MG63 (cell line): Measurements from ENCODE around the gene SYCP3. TPM values are rescaled to one million over a fixed set of nuclear protein-coding genes. Genes with fewer than 3 reads are reported as not detected.
"Not testable (repeated sequence)": the region's sequence is repeated elsewhere in the genome, so short reads cannot be mapped to it uniquely, and the experiment has no call there.

ENCODE experiments used
- DNase-seq: peaks from one replicate; pipeline ENCODE4 v3.0.0-alpha.2; 2020
- H3K27me3 ChIP-seq: fragments of 250-450 bp; sonication (Bioruptor Pico); 2 replicates; pipeline ENCODE4 v1.5.1; 2020; ENCODE audit warnings: mild to moderate bottlenecking, moderate library complexity
- H3K36me3 ChIP-seq: fragments of 250-450 bp; sonication (Bioruptor Pico); 2 replicates; pipeline ENCODE4 v1.5.1; 2020; ENCODE audit warnings: mild to moderate bottlenecking, moderate library complexity
- H3K4me3 ChIP-seq: fragments of 250-450 bp; sonication (Bioruptor Pico); 2 replicates; pipeline ENCODE4 v1.5.1; 2020; ENCODE audit warnings: mild to moderate bottlenecking, moderate library complexity
- H3K9me3 ChIP-seq: fragments of 250-450 bp; sonication (Bioruptor Pico); 2 replicates; pipeline ENCODE4 v1.5.1; 2020; ENCODE audit warnings: mild to moderate bottlenecking, moderate library complexity
- total RNA-seq: library from RNA; depleted of rRNA; stranded (reverse); fragments of >200 nt; shearing (Covaris generic); gene quantifications from 2 replicates; pipeline ENCODE4 v1.2.3, GENCODE V29; 2014; ENCODE audit warnings: low replicate concordance

SYCP3 gene
- total RNA-seq, 1 experiment from 2014 or later: not detected

DNA sequence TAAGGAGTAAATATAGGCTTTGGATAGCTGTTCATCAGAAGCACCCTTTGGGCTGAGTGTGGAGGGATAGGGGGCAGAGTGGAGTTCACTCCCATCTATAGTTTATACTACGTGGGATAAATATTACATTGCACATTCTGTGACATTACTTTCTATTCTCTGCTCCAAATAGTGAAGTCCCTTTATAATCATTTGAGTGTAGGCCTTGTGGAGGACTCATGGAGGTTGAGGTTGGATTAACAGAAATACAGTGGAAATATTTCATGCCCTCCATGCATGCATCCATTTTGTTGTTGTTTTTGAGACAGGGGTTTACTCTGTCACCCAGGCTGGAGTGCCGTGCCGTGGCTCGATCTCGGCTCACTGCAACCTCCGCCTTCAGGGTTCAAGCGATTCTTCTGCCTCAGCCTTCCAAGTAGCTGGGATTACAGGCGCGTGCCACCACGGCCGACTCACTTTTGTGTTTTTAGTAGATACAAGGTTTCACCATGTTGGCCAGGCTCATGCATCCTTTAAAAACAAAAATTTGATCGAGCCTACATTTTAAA, 40.4 kb downstream of the SYCP3 start:
- Histone ChIP-seq H3K4me3 (peak overlapping the region; percentile 82), H3K9me3 (no peaks in the 10 kb centered on the region), H3K27me3 (no peaks in the 10 kb centered on the region), H3K36me3 (no peaks in the 10 kb centered on the region; the same call in 1 of the 2 replicates)
- peak; percentile 5 for DNase-seq

DNA sequence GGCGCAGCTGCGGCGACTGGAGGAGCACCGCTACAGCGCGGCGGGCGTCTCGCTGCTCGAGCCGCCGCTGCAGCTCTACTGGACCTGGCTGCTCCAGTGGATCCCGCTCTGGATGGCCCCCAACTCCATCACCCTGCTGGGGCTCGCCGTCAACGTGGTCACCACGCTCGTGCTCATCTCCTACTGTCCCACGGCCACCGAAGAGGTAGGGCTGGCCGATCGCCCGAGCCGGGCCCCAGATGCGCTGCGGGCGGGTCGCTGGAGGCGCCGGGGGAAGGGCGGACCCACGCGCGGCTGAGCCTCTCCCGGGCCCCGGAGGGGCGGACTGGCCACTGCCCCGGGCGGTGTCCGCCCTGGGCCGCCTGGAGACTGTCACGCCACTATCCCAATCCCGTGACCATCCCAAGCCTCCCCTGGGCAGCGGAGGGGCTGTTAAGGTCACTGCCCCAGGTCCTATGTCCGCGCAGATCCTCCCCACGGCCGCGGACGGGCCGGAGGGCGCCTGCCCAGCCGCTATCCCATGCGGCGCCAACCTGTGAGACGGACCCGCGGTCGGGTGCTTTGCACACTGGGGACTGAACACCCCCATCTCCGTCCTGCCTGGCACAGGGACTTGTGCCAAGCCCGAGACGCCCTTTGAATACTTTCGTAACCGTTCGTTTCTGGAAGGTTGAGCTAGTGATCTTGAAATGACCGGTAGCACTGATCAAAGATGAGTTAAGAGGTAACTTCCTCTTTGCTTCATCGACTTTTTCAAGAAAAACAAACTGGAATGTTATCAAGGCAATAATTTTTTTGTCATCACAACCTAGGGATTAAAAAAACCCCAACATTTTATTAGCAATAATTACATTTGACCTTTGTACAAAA, 41.1 kb downstream of the SYCP3 start:
- H3K9me3 ChIP-seq: no peaks in the 10 kb centered on the region
- H3K36me3 ChIP-seq: no peaks in the 10 kb centered on the region; the same call in 1 of the 2 replicates
- no peaks in the 10 kb centered on the region for H3K27me3 ChIP-seq
- peak; percentile 51 for DNase-seq
- peak overlapping the region; percentile 82 for H3K4me3 ChIP-seq

DNA sequence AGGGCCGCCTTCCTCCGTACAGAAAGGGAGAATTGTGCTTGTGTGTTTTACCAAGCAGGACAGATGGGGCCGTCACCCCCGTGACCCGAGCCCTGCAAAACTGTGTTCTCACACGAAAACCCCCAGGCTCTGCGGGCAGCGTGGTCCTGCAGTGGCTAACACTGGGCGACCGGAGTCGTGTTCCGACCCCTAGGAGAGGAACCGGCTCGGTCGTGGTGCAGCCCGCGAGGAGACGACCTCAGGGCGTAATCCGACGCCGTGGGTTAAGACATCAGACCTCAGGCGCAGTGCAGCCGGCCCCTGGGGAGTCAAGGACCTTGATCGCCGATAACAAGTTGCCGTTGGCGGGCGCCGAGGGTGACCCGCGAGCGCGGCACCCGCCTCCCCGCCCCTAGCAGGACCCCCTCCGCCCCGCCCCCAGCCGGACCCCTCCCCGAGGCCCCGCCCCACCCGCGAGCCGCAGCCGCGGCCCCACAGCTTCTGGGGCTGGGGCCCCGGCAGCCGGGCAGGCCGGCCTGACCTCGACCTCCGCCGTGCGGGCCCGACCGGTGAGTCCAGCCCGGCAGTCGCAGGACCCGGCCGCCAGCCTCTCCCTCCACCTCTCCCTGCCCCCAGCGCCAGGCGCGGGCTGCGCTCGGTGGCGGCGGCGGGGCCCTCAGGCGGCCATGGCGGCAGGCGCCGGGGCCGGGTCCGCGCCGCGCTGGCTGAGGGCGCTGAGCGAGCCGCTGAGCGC, 41.9 kb downstream of the SYCP3 start, which contains the start of gene CHPT1:
Gene CHPT1 (plus strand): TSS at position 444 of the 733 bp plus-strand sequence. CDS start 222 bp downstream, at position 666.
- H3K36me3 ChIP-seq: no peaks in the 10 kb centered on the region; the same call in 1 of the 2 replicates
- no peaks in the 10 kb centered on the region for H3K9me3 ChIP-seq
- no peaks in the 10 kb centered on the region for H3K27me3 ChIP-seq
- peak; percentile 68 for DNase-seq
- peak within 1 kb of the TSS; percentile 82 for H3K4me3 ChIP-seq

DNA sequence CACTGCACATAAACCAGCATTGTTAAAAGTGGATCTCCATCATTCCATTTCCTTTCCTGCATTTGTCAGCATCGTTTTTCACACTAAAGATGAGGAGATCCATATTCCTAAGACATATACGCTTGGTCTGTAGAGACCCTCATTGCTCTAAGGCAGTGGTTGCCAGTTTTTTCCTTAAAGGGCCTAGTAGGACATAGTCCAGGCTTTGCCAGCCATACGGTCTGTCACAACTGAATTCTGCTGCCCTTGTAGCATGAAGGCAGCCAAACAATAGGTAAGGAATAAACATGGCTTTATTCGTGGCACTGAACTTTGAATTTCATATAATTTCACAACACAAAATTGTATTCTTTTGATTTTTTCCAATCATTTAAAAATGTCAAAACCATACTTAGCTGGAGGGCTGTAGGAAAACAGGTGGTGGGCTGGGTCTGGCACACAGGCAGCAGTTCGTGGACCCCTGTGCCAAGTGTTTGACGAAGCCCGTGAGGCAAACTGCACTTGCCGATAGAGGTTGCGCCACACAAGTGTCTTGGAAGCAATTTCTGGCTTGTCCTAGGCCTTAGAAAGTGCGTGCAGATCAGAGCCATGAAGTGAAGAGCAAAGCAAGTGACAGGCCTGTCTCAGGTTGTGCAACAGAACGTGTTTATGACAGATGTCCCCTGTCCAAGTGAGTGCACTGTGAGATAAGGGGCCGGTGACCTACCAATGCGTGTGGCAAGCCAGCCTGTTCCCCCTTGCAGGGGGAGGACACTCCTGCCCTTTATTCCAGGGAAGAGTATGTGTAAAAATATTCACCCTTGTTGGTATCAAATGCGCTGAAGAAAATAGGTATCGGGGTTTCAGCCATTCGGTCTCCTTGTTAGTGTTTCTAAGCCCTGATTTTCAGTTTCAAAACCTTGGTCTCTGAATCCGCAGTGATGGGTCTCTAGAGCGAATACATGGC, 42.7 kb downstream of the SYCP3 start:
- no peaks in the 10 kb centered on the region; the same call in 1 of the 2 replicates for H3K36me3 ChIP-seq
- peak; percentile 0 for DNase-seq
- no peaks in the 10 kb centered on the region for H3K9me3 ChIP-seq
- no peaks in the 10 kb centered on the region for H3K27me3 ChIP-seq
- H3K4me3 ChIP-seq: peak overlapping the region; percentile 82

DNA sequence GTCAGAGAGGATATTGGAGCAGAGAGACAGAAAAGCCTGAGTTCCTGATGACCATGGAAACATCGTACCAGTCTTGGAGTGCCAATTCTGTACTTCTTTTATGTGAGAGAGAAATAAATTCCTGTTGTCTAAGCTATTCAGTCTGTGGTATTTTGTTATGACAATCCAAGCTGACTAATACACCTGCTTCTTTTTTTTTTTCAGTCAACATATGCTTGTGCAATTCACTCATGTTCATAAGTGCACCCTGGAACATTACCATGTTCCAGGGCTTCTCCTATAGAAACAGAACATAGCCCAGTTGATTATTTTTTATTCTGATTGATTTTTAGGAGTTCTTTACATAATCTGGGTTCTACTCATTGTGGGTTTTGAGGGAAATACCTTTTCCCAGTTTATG, 43.6 kb downstream of the SYCP3 start:
- no peaks in the 10 kb centered on the region for H3K36me3 ChIP-seq
- no peaks in the 10 kb centered on the region for H3K27me3 ChIP-seq
- DNase-seq: no peak
- H3K4me3 ChIP-seq: no peak overlapping the region
- H3K9me3 ChIP-seq: no peaks in the 10 kb centered on the region

DNA sequence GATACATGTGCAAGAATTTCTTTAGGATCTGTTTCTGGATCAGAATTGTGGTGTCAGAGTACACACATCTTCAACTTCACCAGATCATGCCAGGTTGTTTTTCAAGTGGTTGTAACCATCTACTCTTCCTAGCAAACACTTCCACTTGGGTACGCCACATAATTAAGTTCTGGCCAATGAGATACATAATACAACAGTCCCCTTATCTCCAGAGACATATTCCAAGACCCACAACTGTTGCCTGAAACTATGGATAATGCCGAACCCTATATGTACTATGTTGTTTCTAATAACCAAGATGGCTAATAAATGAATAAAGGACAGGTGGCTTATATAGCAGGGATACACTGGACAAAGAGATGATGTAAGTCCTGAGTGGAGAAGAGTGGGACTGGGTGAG, 44.3 kb downstream of the SYCP3 start:
- no peaks in the 10 kb centered on the region for H3K36me3 ChIP-seq
- no peaks in the 10 kb centered on the region for H3K9me3 ChIP-seq
- no peak overlapping the region for H3K4me3 ChIP-seq
- H3K27me3 ChIP-seq: no peaks in the 10 kb centered on the region
- DNase-seq: no peak

DNA sequence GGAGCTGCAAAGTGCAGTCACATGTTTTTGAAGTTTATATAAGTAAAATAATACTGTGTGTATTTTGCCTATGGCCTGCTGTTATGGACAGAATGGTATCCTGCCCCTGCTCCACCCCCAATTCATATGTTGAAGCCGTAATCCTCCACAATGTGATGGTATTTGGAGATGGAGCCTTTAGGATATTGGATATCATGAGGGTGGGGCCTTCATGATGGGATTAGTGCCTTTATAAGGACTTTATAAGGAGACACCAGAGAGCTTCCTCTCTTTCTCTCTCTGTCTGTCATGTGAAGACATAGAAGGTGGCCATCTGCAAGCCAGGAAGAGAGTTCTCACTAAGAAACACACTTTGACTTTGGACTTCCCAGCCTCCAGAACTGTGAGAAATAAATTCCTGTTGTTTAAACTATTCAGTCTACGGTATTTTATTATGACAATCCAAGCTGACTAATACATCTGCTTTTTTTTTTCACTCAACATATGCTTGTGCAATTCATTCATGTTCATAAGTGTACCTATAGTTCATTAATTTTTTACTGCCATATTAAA, 44.9 kb downstream of the SYCP3 start:
- Histone ChIP-seq H3K36me3 (no peaks in the 10 kb centered on the region), H3K4me3 (no peak overlapping the region), H3K9me3 (no peaks in the 10 kb centered on the region), H3K27me3 (no peaks in the 10 kb centered on the region)
- DNase-seq: no peak

DNA sequence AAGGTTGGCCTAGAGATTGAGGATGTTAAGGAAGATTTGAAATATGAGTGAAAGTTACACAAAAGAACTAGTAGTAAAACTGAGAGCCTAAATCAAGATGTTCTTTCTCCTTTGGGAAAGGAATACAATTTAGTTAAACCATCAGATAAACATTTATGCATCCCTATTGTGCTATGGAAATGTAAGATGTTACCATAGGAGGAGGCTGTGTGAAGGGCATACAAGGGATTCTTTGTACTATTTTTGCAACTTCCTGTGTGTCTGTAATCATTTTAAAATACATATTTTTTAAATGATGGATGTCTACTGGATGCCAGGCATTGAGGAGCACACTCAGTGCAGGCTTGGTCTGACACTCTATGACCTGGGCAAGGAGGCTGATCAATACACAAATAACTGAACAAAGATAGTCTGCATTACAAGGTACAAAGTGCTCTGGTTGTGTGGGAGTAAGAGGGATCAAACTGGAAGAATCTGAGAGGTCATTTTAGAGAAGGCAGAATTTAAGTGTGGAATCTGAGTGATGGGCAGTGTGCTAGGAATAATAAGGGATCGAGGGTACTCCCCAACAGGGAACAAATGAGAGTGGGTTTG, 47.7 kb downstream of the SYCP3 start:
- H3K4me3 ChIP-seq: no peak overlapping the region
- no peaks in the 10 kb centered on the region for H3K36me3 ChIP-seq
- H3K27me3 ChIP-seq: no peaks in the 10 kb centered on the region
- H3K9me3 ChIP-seq: no peaks in the 10 kb centered on the region
- no peak for DNase-seq

DNA sequence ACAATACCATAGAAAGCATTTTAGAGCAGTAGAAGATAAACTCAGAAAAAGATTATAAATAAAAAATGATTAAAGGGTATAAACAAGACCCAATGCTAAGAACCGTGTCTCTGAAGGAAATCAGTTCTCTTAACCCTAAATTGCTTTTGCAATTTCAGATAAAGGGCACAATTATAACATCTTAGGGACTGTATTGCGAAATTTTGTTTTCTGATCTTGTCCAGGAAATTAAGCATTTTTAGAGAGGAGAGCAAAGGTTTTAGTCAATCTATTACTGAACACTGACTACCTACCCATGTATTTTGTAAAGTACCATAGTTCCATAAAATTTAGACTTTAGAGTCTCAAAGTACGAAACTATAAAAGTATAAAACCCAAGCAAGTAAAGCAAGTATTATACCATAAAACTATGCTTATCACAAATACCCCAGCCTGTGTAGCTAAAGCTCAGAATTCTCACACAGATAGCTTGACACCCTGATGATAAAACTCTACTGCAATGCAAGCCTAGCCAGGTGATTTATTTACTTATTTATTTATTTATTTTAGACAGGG, 48.6 kb downstream of the SYCP3 start:
- DNase-seq: no peak

DNA sequence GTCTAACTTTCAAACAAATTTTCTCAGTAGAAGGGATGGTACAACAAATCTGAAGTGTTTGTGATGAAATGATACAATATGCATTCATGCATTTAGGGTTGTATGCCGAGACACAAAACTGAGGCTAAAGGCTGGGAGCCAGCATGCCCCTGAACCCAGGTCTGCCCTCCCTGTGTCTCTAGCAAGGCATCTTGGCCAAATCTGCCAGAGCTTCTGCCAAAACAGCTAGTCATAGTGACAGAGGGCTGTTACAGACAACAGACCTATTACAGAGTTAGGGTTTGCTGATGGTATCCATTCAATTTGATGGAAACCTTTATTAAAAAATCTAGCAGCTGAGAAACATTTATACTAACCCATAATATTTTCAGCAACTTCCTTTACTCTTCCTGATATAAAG, 53.1 kb downstream of the SYCP3 start:
- DNase-seq: no peak
- Histone ChIP-seq H3K27me3 (no peaks in the 10 kb centered on the region; the same call in 1 of the 2 replicates), H3K9me3 (no peaks in the 10 kb centered on the region), H3K36me3 (no peaks in the 10 kb centered on the region), H3K4me3 (no peak overlapping the region)

More for the DNA sequence above, 48.6 kb downstream of the SYCP3 start:
- Histone ChIP-seq H3K9me3 (no peaks in the 10 kb centered on the region), H3K27me3 (no peaks in the 10 kb centered on the region), H3K36me3 (no peaks in the 10 kb centered on the region), H3K4me3 (no peak overlapping the region)

DNA sequence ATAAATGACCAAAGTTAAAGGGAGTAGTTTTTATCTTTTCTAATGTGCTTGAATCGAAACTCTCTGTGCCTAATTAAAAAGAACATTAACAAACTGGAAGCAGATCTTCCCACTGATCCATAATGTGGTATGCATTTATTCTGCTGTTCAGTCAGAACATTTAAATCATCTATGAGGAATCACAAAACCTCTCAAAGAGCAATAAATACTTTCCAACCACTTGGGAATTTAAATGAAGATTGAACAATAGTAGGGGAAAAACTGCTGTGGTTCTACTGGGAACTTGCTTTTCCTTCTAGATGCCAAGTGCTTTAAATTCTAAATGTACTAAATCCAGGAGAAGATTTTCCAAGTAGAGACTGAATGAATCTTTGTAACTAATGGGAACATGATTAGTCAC, 54.2 kb downstream of the SYCP3 start:
- DNase-seq: no peak
- H3K36me3 ChIP-seq: no peaks in the 10 kb centered on the region
- H3K27me3 ChIP-seq: no peaks in the 10 kb centered on the region; the same call in 1 of the 2 replicates
- no peak overlapping the region for H3K4me3 ChIP-seq
- no peaks in the 10 kb centered on the region for H3K9me3 ChIP-seq

DNA sequence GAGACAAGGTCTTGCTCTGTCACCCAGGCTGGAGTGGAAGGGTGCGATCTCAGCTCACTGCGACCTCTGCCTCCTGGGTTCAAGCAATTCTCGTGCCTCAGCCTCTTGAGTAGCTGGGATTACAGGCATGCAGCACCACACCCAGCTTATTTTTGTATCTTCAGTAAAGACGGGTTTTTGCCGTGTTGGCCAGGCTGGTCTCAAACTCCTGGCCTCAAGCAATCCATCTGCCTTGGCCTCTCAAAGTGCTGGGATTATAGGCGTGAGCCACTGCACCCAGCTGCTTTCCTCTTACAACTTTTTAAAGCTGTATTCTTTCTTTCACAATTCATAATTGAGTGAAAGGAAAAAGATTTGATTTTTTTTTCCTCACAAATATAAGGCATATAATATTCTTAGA, 57.6 kb downstream of the SYCP3 start:
- not testable (repeated sequence) for H3K27me3 ChIP-seq, DNase-seq, H3K9me3 ChIP-seq, H3K36me3 ChIP-seq, H3K4me3 ChIP-seq

DNA sequence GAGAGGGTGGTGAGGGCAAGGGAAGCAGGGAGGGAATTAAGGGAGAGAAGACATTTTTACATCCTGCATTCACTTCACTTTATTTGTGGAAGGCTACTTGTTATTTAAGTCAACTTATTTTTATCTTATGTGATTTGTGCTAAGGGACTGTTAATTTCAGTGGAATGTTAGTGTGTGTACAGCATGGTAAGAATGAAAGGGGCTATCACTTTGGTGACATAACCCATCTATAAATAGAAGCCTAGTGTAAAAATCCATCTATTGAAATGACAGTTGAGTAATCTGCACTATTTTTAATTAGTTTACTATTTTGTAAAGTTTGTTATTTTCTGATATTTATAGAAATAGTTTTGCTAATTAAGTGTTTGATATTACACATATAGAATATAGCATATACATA, 58.6 kb downstream of the SYCP3 start:
- H3K36me3 ChIP-seq: no peaks in the 10 kb centered on the region

DNA sequence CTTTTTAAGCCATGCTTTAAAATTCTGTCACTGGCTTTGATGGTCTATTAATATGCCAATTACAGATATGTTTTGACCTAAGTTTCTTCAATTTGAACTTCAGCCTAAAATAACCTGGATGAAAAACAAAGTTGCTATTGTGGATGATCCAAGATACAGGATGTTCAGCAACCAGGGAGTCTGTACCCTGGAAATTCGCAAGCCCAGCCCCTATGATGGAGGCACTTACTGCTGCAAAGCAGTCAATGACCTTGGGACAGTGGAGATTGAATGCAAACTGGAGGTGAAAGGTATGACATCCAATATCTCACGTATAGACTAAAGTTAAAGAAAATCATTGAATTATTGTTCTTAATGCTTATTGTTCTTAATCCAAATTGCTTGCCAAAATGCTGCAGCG, 59.0 kb downstream of the SYCP3 start:
- Histone ChIP-seq H3K9me3 (no peaks in the 10 kb centered on the region), H3K36me3 (no peaks in the 10 kb centered on the region), H3K27me3 (no peaks in the 10 kb centered on the region; the same call in 1 of the 2 replicates), H3K4me3 (no peak overlapping the region)
- DNase-seq: no peak

More for the DNA sequence above, 58.6 kb downstream of the SYCP3 start:
- no peaks in the 10 kb centered on the region; the same call in 1 of the 2 replicates for H3K27me3 ChIP-seq
- no peak for DNase-seq
- H3K9me3 ChIP-seq: no peaks in the 10 kb centered on the region
- no peak overlapping the region for H3K4me3 ChIP-seq
